ENCODE data around the gene DRG2. TPM values are rescaled to one million over a fixed set of nuclear protein-coding genes. Genes with fewer than 3 reads are reported as not detected.
A peak's percentile ranks its signal among the peaks of the same experiment; 100 is the strongest.

The DRG2 gene
- total and polyA plus RNA-seq, 2 of the 8 experiments (the other 6 are each of a cell fraction or from before 2014, with no cell fraction given) = 44.6 to 47.8 TPM

DNA sequence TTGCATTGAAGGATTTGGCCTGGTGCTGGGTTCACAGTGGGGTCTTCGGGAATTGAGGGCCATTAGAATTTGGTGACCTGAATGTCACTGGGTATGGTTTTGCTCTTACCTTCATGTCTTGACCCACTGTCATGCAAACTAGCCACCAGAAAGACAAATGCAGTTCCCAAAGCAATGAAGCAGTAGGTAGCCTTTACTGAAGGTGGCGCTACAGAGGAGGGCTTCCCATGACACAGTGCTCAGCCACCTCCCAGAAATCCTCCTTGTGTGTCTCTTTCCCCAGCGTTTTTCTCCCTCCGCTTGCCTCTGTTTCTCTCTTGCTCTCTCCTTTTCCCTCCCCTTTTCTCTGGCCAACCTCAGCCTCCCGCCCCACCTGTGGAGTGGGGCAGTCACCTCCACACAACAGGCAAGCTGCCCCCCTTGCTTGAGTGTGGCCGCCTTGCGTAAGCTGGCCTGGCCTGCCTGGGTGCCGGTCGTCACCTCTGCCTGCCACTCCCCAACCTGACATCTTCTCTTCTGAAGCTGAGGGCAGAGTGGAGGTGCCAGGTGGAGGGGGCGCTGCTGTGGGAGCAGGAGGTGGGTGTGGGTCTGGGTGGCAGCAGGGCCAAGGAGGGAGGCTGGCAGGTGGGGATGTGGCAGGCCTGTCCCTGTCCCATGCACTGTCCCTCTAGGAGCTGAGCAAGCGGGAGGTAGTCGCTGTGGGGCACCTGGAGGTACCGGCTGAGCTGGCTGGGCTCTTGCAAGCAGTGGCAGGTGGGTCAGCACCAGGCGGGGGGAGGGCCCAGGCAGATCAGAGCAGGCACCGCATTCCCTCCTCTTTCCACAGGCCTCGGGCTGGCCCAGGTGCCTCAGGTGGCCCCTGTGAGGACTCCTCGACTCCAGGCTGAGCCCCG, 55.5 kb downstream of the DRG2 start (continued):
- peak; percentile 44; the same call in 1 of the 2 replicates for TF ChIP-seq CEBPB (IDR thresholded peaks at IDR 0.05; ENCODE audit: low read depth, low read length)
- TF ChIP-seq POLR2A (IDR thresholded peaks at IDR 0.05; ENCODE audit: control extremely low read depth in 1 of 2, low read depth in 2 of 2, low read length in 2 of 2) = 0 out of 3 replicates have a peak, but pooled peaks of 1 of the 2 experiments have one; percentile 28
